Sigmoid colon (tissue), 7 donors: ENCODE data around the gene SAPCD2. TPM values are rescaled to one million over a fixed set of nuclear protein-coding genes. Genes with fewer than 3 reads are reported as not detected.
"Not testable (repeated sequence)": the region's sequence is repeated elsewhere in the genome, so short reads cannot be mapped to it uniquely, and the experiment has no call there.

Experiments used
- DNase-seq: peaks from one replicate; pipeline ENCODE4 v3.0.0-alpha.2; 2019
- H3K27ac ChIP-seq, 4 donors: fragments of 200-600 bp; sonication (generic); one replicate each; pipeline ENCODE4 v1.5.1; 2016 to 2019; ENCODE audit warnings: mild to moderate bottlenecking in 1 of 4
- H3K27me3 ChIP-seq, 3 donors: fragments of 200-600 bp; sonication (generic); one replicate each; pipeline ENCODE4 v1.5.1; 2019; ENCODE audit warnings: mild to moderate bottlenecking in 1 of 3
- H3K36me3 ChIP-seq, 4 donors: fragments of 200-600 bp; sonication (generic); one replicate each; pipeline ENCODE4 v1.5.1; 2016 to 2019
- H3K4me1 ChIP-seq, 4 donors: fragments of 200-600 bp; sonication (generic); one replicate each; pipeline ENCODE4 v1.5.1; 2017 to 2019
- H3K4me3 ChIP-seq, 4 donors: fragments of 200-600 bp; sonication (generic); one replicate each; pipeline ENCODE4 v1.5.1; 2017 to 2019; ENCODE audit warnings: mild to moderate bottlenecking in 2 of 4, moderate library complexity in 1 of 4
- H3K9me3 ChIP-seq, 4 donors: fragments of 200-600 bp in 3 of 4; sonication (generic) in 3 of 4; one replicate each; pipeline versions ENCODE4 v1.5.1 to v1.6.1; 2013 to 2019
- CTCF ChIP-seq, 4 experiments: fragments of 450-650 bp in 3 of 4; fragments of 200-600 bp in 1 of 4; IDR thresholded peaks; one replicate each; pipeline ENCODE4 v1.5.1; 2016 to 2019; ENCODE audit warnings: antibody characterized with exemption in 4 of 4, mild to moderate bottlenecking in 3 of 4, moderate library complexity in 2 of 4
- EP300 ChIP-seq, 4 donors: sonication (generic); formaldehyde crosslinking; IDR thresholded peaks; one replicate each; pipeline ENCODE4 v1.6.1; 2017; ENCODE audit warnings: antibody characterized with exemption in 4 of 4
- POLR2A ChIP-seq, 2 donors: fragments of 450-650 bp; IDR thresholded peaks; one replicate each; pipeline ENCODE4 v1.6.1; 2016; ENCODE audit warnings: antibody characterized with exemption in 2 of 2, mild to moderate bottlenecking in 2 of 2, moderate library complexity in 2 of 2
- POLR2AphosphoS5 ChIP-seq, 4 donors: sonication (generic); formaldehyde crosslinking; IDR thresholded peaks; one replicate each; pipeline ENCODE4 v1.6.1; 2017; ENCODE audit warnings: antibody characterized with exemption in 4 of 4
- WGBS, 2 donors: extraction: QIAGEN DNeasy Blood & Tissue Kit; methylation state at CpG; one replicate each; pipeline ENCODE4 v1.1.7; 2013; 5-methylcytosine and 5-hydroxymethylcytosine counted together
- intact Hi-C: fragments of 100-400 bp; cut with DNase I; formaldehyde crosslinking; loops from one replicate; pipeline ENCODE4 v1.15.1; 2023
- polyA plus RNA-seq, 3 donors: library from polyadenylated mRNA; stranded (reverse); fragments of 200-250 nt; gene quantifications; one replicate each; pipeline ENCODE4 v1.2.3, GENCODE V29; 2013
- total RNA-seq, 4 donors: library from RNA; depleted of rRNA; stranded (reverse); fragments of >200 nt; gene quantifications; one replicate each; pipeline ENCODE4 v1.1.0, GENCODE V29; 2016
- donor health status: healthy with polysubstance abuse.
- donor health status: Bipolar disorder and iron deficiency.
- donor health status: healthy.

Gene SAPCD2
- total and polyA plus RNA-seq, 7 donors, result 0.81 to 16.4 (median 3.7) TPM; not detected in 3

DNA sequence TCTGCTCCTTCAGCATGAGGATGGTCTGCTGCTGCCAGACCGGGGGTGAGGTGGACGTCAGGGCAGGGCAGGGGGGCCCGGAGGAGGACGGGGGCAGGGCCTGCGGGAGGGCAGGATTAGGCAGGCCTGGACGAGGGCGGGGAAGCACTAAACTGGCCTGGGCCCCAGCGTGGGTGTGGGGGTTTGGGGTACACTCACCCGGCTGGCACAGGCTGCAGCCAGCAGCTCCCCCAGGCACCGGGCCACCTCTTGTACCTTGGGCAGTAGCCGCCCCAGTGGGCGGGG lies 5.5 kb downstream of the SAPCD2 start:
- peaks cover 0 to 16% (median 11%) of the 10 kb centered on the region in 4 donors for H3K4me1 ChIP-seq
- intact Hi-C loops, result loop anchor here (5.0 kb wide), 1 partner anchor 38 kb away; the partner anchor contains the start of gene ABCA2
- no peak overlapping the region for H3K27ac ChIP-seq
- WGBS, 2 donors, result 89 to 94% methylated on average over 12 of the region's 12 CpGs
- peaks cover 13 to 30% (median 26%) of the 10 kb centered on the region in 3 donors for H3K27me3 ChIP-seq
- no peak overlapping the region for H3K4me3 ChIP-seq
- DNase-seq, result no peak
- H3K9me3 ChIP-seq, result no peaks in the 10 kb centered on the region
- no peaks in the 10 kb centered on the region for H3K36me3 ChIP-seq
- TF ChIP-seq CTCF (IDR thresholded peaks at IDR 0.05) (no peak), POLR2A (IDR thresholded peaks at IDR 0.05) (no peak), POLR2AphosphoS5 (IDR thresholded peaks at IDR 0.05) (no peak), EP300 (IDR thresholded peaks at IDR 0.05) (no peak)

GRCh38 chr9:137064027-137064879 lies 6.1 kb downstream of the SAPCD2 start:
- peak; percentile 91 to 96 (median 94) for TF ChIP-seq CTCF (IDR thresholded peaks at IDR 0.05)
- TF ChIP-seq POLR2A (IDR thresholded peaks at IDR 0.05), result no peak
- no peak for TF ChIP-seq EP300 (IDR thresholded peaks at IDR 0.05)
- 51 to 56% methylated on average over 55 of the region's 55 CpGs for WGBS, 2 donors
- Histone ChIP-seq H3K36me3 (no peaks in the 10 kb centered on the region), H3K27me3 (peaks cover 7 to 24% (median 21%) of the 10 kb centered on the region in 3 donors), H3K27ac (no peak overlapping the region), H3K9me3 (no peaks in the 10 kb centered on the region), H3K4me3 (no peak overlapping the region), H3K4me1 (peaks cover 0 to 10% (median 6%) of the 10 kb centered on the region in 4 donors)
- intact Hi-C loops, result no loop called here
- peak; percentile 81 for DNase-seq

DNA sequence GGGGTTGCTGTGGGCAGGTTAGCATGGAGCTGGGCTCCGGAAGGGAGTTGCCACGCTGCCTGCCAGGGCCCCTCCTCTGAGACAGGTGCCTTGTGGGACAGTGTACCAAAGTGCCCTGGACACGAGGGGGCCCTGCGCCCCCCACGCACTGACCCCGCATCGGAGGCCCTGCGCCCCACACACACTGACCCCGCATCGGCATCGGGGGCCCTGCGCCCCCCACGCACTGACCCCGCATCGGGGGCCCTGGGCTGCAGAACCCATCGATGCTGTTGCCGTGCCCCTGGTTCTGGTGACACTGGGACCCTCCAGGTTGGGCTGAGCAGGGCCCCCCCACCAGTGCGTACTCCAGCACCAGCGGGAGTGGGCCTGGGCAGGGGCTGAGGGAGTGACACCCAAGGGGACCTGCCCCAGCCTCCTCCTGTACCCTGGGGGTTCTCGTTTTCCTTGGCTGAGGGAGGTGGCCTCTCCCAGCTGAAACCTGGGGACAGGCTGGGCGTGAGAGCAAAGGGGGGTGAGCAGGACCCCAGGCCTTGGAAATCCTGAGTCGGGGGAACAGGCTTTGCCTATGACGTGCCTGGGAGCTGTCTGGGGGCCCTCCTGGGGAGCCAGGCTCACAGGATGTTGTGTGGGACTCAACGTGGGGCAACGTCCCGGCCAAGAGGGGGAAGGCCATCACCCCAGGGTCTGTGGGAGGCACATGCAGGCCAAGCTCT lies 6.9 kb downstream of the SAPCD2 start:
- no peak overlapping the region for H3K4me3 ChIP-seq
- 84 to 87% methylated on average over 26 of the region's 26 CpGs for WGBS, 2 donors

GRCh38 chr9:137062798-137063197 lies 7.6 kb downstream of the SAPCD2 start:
- H3K9me3 ChIP-seq, H3K4me1 ChIP-seq, H3K27me3 ChIP-seq, H3K27ac ChIP-seq, DNase-seq, H3K36me3 ChIP-seq, intact Hi-C loops, H3K4me3 ChIP-seq: not testable (repeated sequence)
- 85 to 92% methylated on average over 9 of the region's 9 CpGs for WGBS, 2 donors

More for the DNA sequence above, 6.9 kb downstream of the SAPCD2 start:
- H3K36me3 ChIP-seq, result no peaks in the 10 kb centered on the region
- intact Hi-C loops, result no loop called here
- no peaks in the 10 kb centered on the region for H3K9me3 ChIP-seq
- no peak overlapping the region for H3K27ac ChIP-seq
- peaks cover 0 to 17% (median 13%) of the 10 kb centered on the region in 3 donors for H3K27me3 ChIP-seq
- DNase-seq, result no peak
- H3K4me1 ChIP-seq, result peaks cover 0 to 9% (median 6%) of the 10 kb centered on the region in 4 donors
- no peak for TF ChIP-seq CTCF (IDR thresholded peaks at IDR 0.05)
- TF ChIP-seq POLR2A (IDR thresholded peaks at IDR 0.05), result no peak
- TF ChIP-seq POLR2AphosphoS5 (IDR thresholded peaks at IDR 0.05), result no peak
- no peak for TF ChIP-seq EP300 (IDR thresholded peaks at IDR 0.05)

GRCh38 chr9:137062384-137062783 lies 8.0 kb downstream of the SAPCD2 start:
- no peaks in the 10 kb centered on the region for H3K36me3 ChIP-seq
- no peak overlapping the region for H3K4me3 ChIP-seq
- H3K9me3 ChIP-seq, result no peaks in the 10 kb centered on the region
- peaks cover 0 to 8% (median 6%) of the 10 kb centered on the region in 3 donors for H3K27me3 ChIP-seq
- no peak for TF ChIP-seq POLR2AphosphoS5 (IDR thresholded peaks at IDR 0.05)
- no peak for TF ChIP-seq POLR2A (IDR thresholded peaks at IDR 0.05)
- TF ChIP-seq EP300 (IDR thresholded peaks at IDR 0.05), result no peak
- TF ChIP-seq CTCF (IDR thresholded peaks at IDR 0.05), result no peak
- DNase-seq, result no peak
- peaks cover 0 to 9% (median 7%) of the 10 kb centered on the region in 4 donors for H3K4me1 ChIP-seq
- H3K27ac ChIP-seq, result no peak overlapping the region
- intact Hi-C loops, result no loop called here
- WGBS, 2 donors, result 65 to 87% methylated on average over 15 of the region's 15 CpGs
